Fibroblast of the aortic adventitia (primary cell): ENCODE data around the gene ZNF143. TPM values are rescaled to one million over a fixed set of nuclear protein-coding genes. Genes with fewer than 3 reads are reported as not detected.

Source experiments
- DNase-seq: peaks from one replicate; pipeline ENCODE4 v3.0.0-alpha.2; 2010; ENCODE audit warnings: low read depth
- H3K4me3 ChIP-seq: 2 replicates; pipeline ENCODE4 v1.5.1; 2011; ENCODE audit warnings: low read depth, mild to moderate bottlenecking, control low read depth, low read length, moderate library complexity
- total RNA-seq: library from RNA; depleted of rRNA; stranded (reverse); fragments of >200 nt; gene quantifications from 2 replicates; pipeline ENCODE4 v1.2.3, GENCODE V29; 2012; ENCODE audit warnings: low replicate concordance
- TF ChIP-seq, protein P1 (sequence below): IDR thresholded peaks from 2 replicates; pipeline ENCODE4 v1.5.1; 2011; ENCODE audit warnings: mild to moderate bottlenecking, low read length, control low read depth, inconsistent platforms; ENCODE audit not compliant: insufficient read depth

ZNF143 gene
- total RNA-seq, 1 donor, result 24.9 TPM

DNA sequence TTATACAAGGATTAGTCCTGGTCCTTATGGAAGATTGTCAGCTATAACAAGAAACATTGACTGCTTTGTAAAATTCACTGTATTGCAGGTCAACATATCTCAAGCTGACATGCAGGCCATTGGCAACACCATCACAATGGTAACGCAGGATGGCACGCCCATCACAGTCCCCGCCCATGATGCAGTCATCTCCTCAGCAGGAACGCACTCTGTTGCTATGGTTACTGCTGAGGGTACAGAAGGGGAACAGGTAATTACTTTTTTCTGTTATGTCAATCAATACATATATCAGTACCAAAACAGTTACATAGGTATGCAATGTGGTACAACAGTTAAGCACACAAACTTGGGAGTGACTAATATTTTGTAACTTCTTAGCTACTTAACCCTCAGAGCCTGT lies 55.3 kb downstream of the ZNF143 start:
- no peak overlapping the region for H3K4me3 ChIP-seq
- DNase-seq, result no peak

DNA sequence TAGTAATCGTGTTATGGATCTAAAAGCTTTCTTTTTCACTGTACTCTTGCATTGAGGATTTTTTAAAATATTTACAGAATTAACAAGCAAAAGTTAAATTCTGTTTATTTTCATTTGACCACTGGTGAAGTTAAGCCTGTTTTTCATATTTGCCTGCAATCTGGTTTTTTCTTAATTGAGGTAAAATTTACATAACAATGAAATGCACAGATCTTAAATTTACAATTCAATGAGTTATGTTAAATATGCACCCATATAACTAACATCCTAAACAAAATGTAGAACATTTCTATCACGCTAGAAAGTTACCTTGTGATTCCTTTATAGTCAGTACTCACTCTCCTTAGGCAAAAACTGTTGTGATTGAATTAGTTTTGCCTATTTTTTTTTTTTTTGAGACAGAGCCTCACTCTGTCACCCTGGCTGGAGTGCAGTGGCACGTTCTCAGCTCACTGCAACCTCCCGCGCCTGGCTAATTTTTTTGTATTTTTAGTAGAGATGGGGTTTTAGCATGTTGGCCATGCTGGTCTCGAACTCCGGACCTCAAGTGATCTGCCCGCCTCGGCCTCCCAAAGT lies 58.1 kb downstream of the ZNF143 start:
- TF ChIP-seq, protein P1, sequence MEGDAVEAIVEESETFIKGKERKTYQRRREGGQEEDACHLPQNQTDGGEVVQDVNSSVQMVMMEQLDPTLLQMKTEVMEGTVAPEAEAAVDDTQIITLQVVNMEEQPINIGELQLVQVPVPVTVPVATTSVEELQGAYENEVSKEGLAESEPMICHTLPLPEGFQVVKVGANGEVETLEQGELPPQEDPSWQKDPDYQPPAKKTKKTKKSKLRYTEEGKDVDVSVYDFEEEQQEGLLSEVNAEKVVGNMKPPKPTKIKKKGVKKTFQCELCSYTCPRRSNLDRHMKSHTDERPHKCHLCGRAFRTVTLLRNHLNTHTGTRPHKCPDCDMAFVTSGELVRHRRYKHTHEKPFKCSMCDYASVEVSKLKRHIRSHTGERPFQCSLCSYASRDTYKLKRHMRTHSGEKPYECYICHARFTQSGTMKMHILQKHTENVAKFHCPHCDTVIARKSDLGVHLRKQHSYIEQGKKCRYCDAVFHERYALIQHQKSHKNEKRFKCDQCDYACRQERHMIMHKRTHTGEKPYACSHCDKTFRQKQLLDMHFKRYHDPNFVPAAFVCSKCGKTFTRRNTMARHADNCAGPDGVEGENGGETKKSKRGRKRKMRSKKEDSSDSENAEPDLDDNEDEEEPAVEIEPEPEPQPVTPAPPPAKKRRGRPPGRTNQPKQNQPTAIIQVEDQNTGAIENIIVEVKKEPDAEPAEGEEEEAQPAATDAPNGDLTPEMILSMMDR, result no peak

More for the DNA sequence above, 55.3 kb downstream of the ZNF143 start:
- TF ChIP-seq, protein P1, result no peak

DNA sequence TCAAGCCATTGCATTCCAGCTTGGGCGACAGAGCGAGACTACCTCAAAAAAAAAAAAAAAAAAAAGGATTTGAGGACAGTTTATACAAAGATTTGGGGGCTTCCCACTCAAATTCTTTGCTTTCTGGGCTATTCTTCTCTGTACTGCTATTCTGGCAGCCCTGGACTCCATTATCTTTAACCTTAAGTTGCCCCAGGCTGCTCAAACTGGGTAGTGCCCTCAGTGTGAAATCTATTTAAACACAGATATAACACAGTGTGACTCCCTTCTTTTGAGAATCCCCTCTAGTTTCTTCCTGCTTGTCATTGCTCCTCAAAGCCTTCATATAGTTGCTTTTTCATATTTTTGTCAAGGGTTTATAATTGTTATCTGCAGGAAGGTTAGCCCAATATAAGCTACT lies 63.2 kb downstream of the ZNF143 start:
- no peak overlapping the region for H3K4me3 ChIP-seq
- DNase-seq, result no peak
- TF ChIP-seq, protein P1, result no peak

More for the DNA sequence above, 58.1 kb downstream of the ZNF143 start:
- H3K4me3 ChIP-seq, result no peak overlapping the region
- DNase-seq, result no peak

DNA sequence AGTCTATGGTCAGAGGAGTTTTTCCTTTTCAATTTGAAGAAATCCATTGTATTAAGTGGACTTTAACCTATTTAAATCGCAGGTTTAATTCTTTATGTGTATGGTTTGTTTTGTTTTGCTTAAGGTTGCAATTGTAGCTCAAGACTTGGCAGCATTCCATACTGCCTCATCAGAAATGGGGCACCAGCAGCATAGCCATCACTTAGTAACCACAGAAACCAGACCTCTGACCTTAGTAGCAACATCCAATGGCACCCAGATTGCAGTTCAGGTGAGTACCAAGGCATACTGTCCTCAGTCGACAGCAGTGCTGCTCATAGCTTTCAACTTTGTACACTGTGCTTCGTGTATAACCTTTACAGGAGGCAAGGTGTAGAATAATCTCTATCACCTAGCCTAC lies 64.3 kb downstream of the ZNF143 start:
- no peak for DNase-seq
- no peak overlapping the region for H3K4me3 ChIP-seq
- TF ChIP-seq, protein P1, result no peak

DNA sequence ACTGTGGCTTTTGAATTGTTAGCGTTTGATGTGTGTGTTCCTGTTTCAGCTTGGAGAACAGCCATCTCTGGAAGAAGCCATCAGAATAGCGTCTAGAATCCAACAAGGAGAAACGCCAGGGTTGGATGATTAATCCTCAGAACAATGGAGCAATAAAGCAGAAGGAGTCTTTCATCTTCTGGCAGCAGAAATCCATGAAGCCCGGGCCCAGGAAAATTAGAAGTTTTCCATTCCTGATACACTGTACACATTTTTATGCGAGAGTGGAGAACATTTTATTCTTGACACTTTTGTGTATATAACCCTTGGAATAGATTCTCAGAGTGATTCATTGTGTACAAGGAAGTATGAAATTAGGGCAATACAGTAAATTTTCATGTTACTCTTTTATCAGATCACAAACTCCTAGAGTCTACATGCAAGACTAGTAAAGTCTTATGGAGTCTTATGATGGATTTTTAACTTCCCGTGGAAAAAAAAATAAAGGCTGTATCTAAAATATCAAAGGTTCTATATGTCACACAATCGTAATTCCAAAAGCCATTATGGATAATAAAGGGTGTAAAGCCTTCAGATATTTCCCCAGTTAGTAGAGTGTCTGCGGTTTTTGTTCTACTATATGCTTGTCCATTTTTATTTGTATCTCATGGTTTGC lies 66.8 kb downstream of the ZNF143 start:
- peak; percentile 100 for DNase-seq
- TF ChIP-seq, protein P1, result no peak
- no peak overlapping the region for H3K4me3 ChIP-seq

DNA sequence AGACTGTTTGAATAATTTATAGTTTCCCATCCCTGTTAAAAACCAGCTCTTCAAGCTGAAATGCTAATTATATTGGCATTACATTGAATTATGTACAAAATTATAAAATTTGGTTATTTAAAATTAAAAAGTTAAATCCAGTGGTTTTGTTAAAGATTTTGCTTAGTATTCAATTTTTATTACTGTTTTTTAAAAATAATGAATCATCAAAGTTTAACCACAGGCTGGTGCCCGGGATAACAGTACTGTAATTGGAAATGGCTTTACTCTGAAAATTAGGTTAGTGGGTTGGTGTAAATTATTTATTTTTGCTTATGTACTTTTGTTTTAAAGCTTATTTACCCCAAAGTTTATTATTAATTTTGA lies 67.3 kb downstream of the ZNF143 start:
- H3K4me3 ChIP-seq, result no peak overlapping the region
- DNase-seq, result no peak
- TF ChIP-seq, protein P1, result no peak
